LNCaP clone FGC (cell line): ENCODE data around the gene SHFL.

ENCODE experiments used
- DNase-seq: peaks from one replicate; pipeline ENCODE4 v3.0.0-alpha.2; 2011; ENCODE audit warnings: low read depth
- H3K4me3 ChIP-seq: 2 replicates; pipeline ENCODE4 v1.5.1; 2011; ENCODE audit warnings: mild to moderate bottlenecking, low read depth, low read length, control low read depth
- TF ChIP-seq, protein P1 (sequence below): IDR thresholded peaks from 2 replicates; pipeline ENCODE4 v1.5.1; 2012; ENCODE audit warnings: mild to moderate bottlenecking; ENCODE audit not compliant: control insufficient read depth, insufficient read depth; ENCODE audit errors: extremely low read depth

Gene SHFL

GRCh38 chr19:10049626-10050025, 36.5 kb upstream of the SHFL start:
- TF ChIP-seq, protein P1, sequence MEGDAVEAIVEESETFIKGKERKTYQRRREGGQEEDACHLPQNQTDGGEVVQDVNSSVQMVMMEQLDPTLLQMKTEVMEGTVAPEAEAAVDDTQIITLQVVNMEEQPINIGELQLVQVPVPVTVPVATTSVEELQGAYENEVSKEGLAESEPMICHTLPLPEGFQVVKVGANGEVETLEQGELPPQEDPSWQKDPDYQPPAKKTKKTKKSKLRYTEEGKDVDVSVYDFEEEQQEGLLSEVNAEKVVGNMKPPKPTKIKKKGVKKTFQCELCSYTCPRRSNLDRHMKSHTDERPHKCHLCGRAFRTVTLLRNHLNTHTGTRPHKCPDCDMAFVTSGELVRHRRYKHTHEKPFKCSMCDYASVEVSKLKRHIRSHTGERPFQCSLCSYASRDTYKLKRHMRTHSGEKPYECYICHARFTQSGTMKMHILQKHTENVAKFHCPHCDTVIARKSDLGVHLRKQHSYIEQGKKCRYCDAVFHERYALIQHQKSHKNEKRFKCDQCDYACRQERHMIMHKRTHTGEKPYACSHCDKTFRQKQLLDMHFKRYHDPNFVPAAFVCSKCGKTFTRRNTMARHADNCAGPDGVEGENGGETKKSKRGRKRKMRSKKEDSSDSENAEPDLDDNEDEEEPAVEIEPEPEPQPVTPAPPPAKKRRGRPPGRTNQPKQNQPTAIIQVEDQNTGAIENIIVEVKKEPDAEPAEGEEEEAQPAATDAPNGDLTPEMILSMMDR: no peak
- no peak overlapping the region for H3K4me3 ChIP-seq
- DNase-seq: no peak

DNA sequence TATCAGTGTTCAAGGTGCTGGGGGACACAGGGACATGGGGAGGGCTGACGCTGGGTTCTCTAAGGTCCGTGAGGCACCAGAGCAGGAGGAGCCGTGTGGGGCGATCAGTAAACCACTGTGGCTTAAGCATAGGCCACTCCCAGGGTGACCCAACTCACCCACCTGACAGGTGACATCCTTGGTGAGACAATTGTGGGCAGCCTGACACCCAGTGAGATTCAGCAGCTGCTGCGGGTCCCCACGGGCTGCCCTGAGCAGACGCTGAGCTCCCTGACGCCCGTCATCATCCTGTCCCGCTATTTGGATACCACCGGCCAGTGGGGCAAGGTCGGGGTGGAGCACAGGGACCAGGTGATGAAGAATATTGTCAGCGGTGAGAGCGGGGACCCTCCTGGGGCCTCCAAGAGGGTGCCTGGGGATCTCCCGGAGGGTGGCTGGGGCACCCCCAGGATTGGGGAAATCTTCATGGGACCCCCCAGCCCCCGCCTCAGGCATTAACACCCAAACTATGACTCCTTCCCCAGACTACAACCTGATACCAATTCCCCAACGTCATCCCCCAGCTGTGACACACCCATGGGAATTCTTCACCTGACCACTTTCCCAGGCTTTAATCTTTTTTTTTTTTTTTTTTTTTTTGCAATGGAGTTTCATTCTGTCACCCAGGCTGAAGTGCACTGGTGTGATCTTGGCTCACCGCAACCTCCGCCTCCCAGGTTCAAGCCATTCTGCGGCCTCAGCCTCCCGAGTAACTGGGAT, 33.3 kb upstream of the SHFL start:
- H3K4me3 ChIP-seq: no peak overlapping the region
- TF ChIP-seq, protein P1: no peak
- no peak for DNase-seq

DNA sequence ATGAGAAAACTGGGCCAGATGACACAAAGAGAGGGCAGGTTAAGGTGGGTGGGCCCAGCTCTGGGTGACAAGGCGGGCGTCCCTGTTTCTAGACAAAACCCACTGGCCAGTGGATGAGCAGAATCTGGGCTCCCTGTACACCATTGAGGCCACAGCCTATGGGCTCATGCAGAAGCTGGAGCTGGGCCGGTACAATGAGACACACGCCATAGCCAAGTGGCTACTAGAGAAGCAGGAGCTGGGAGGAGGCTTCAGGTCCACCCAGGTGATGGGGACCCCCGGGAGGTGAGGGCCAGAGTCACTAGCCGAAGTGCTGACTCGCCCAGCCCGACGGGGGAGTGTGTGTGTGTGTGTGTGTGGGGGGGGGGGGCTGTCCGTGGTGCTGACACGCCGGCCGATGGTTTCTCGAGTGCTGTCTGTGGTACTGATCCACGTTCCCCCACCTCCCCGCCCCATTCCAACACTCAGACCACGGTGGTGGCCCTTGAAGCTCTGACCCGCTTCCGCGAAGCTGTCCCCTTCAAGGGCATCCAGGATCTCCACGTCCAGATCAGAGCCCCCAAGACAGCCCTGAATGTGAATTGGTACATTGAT, 24.3 kb upstream of the SHFL start:
- H3K4me3 ChIP-seq: no peak overlapping the region
- no peak for DNase-seq
- TF ChIP-seq, protein P1: no peak

DNA sequence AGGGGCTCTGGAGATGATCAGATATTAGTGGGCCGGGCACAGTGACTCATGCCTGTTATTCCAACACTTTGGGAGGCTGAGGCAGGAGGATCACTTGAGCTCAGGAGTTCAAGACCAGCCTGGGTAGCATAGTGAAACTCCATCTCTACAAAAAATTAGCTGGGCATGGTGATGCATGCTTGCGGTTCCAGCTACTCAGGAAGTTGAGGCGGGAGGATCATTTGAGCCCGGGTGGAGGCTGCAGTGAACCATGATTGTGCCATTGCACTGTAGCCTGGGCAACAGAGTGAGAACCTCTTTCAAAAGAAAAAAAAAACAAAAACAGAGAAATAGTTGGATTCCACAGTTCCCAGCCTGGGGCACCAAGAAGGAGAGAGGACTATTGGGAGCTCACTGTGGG, 17.9 kb upstream of the SHFL start:
- TF ChIP-seq, protein P1: no peak
- no peak overlapping the region for H3K4me3 ChIP-seq
- no peak for DNase-seq

- TF ChIP-seq, protein P1: no peak
- H3K4me3 ChIP-seq: no peak overlapping the region
- DNase-seq: no peak
These were observed 17.1 kb upstream of the SHFL start for GRCh38 chr19:10069046-10069445.

- H3K4me3 ChIP-seq: no peak overlapping the region
- TF ChIP-seq, protein P1: no peak
- no peak for DNase-seq
These were observed 15.2 kb upstream of the SHFL start for GRCh38 chr19:10070730-10071446.
